GM19035 (cell line): ENCODE measurements around the gene TNF.
"Not testable (repeated sequence)": the region's sequence is repeated elsewhere in the genome, so short reads cannot be mapped to it uniquely, and the experiment has no call there.

Source experiments
- ATAC-seq: cut with Tn5 transposase; IDR thresholded peaks from one replicate; pipeline ENCODE4 v1.9.1; 2021; ENCODE audit not compliant: unreplicated experiment

Gene TNF

DNA sequence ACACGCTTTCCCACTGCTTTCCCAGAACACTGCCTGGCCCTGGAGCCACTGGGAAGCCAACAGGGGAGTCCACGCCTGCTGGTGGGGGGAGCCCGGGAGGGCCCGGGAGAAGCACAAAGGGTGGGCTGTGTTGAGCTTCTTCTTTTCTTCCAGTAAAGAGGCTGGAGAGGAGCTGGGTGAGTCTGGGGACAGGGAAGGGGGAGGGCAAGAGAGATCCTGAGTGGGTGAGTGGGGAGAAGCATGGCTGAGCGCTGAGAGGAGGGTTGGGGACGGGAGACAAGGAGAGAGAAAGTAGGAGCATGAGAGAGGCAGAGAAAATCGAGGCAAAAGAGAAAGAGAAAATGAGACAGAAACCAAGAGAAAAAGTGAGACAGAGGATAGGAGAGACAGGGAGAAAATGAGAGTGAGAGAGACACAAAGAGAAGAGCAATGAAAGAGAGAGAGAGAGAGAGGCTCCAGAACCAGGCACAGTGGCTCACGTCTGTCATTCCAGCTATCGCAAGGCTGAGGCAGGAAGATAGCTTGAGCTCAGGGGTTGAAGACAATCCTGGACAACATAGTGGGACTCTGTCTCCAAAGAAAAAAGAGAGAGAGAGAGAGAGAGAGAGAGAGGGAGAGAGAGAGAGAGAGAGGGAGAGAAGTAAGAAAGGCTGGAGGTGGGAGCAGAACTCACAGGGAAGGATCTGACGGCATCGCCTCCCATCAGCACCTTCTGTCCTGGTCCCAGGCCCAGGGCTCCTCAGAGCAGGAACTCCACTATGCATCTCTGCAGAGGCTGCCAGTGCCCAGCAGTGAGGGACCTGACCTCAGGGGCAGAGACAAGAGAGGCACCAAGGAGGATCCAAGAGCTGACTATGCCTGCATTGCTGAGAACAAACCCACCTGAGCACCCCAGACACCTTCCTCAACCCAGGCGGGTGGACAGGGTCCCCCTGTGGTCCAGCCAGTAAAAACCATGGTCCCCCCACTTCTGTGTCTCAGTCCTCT lies 12.7 kb downstream of the TNF start:
- no peak for ATAC-seq

DNA sequence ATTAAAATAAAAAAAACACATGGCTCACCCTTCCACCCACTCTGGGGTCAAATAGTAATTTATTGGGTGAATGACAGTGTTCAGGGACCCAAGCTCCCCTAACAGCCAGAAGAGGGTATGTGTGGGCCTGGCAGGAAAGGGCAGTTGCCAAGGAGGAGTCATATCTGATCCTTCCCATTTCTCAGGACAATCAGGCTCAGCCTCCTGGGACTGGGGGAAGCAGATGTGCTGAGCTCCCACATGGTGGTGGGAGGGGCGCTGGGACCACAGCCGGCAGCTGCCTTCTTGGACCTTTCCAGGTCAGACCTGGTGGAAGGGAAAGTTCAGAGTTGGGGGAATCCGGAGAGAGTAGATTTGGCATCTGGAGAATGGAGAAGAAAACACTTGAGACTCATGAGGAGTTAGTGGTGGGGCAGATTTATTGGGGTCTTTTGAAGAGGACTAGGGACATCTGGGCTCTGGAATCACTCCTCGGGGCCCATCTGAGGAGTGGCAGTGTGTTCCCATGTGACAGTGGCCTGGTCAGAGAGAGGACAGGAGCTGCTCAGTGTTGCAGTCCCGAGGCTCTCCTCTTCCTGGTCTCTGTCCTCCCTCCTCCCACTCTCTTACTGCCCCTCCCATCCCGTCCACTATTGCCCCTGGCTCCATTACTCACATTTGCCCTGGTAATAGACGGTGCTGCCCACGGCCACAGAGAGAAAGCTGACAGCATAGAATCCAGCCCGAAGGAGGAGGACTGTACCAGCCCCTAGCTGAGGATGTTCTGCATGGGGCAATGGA lies 13.7 kb downstream of the TNF start:
- no peak for ATAC-seq

DNA sequence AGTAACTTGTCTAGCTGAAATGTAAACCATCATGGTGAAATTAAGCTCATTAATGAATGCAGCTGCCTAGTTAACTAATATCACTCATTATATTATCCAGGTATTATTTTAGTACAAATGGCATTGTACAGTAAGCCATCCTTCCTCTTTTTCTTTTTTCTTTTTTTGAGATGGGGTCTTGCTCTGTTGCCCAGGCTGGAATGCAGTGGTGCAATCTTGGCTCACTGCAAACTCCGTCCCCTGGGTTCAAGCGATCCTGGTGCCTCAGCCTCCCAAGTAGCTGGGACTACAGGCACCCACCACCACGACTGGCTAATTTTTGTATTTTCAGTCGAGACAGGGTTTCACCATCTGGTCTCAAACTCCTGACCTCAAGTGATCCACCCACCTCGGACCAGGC lies 15.3 kb downstream of the TNF start:
- not testable (repeated sequence) for ATAC-seq

DNA sequence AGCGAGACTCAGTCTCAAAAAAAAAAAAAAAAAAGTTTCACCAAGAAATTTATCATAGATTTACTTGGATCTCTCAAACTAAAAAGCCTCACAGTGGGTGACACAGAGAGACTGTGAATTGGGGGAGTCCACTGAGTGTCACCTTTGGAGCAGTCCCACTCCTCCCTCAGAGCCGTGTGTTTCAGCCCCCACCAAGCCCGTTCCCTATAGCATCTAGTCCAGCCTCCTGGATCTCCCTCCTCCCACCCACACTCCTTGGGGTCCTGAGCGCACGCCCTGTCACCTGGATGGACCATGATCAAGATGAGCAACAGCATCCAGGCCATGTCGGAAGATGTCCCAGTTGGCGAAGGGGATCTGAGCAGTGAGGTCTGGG lies 17.0 kb downstream of the TNF start:
- no peak for ATAC-seq

DNA sequence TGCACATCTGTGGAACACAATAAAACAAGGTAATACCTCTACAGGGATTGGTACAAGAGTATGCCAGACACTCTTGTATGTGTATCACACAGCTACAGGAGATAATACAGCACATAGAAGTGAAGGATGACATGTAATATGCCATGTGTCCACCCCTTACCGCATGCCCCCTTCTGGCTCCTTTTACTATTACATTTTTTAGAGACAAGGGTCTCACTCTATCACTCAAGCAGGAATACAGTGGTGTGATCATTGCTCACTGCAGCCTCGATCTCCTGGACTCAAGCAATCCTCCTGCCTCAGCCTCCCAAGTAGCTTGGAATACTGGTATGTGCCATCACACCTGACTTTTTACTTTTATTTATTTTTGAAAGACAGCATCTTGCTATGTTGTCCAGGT lies 21.6 kb downstream of the TNF start:
- no peak for ATAC-seq

DNA sequence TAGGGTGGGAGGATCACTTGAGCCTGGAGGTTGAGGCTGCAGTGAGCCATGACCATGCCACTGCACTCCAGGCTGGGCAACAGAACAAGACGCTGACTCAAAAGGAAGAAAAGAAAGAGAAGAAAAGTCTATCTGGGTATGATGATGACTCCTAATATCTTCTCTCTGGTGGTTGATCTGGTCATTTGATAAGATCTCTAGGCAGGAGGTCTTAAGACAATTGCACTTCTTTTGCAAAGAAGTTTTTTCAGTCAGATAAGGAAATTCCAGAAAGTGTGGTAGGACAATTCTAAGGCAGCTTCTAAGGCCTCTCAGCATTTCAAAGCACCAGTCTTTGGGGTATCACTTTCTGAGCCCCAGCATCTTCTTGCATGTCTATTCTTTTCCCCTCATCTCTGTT lies 32.0 kb downstream of the TNF start:
- ATAC-seq = no peak

DNA sequence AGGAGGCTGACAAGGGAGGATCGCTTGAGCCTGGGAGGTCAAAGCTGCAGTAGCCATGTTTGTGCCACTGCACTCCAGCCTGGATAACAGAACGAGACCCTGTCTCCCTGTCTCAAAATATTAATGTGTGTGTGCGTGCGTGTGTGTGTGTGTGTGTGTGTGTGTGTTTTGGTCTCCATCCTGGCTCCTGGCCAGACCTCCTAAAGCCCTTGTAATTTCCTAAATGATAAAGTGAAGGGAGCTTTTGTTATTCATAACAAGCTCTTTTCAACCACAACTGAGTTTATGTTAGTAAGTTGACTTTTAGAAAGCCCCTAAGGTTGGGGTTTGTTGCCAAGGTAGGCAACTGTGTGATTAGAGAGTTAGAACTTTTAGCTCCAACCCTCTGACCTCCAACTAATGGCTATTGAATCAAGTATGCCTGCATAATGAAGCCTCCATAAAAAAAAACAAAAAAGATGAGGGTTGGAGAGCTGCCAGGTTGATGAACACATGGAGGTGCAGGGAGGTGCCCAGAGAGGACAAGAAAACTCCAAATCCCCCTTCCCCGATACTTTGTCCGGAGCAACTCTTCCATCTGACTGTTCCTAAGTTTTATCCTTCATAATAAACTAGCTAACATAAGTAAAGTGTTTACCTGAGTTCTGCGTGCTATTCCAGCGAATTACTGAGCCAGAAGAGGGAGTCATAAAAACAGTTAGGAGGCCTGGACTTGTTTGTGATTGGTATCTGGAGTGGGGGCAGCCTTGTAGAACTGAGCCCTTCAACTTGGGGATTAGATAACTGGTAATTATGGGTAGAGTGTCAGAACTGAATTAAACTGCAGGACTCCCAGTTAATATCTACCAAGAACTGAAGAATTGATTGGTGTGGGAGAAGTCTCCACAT lies 34.4 kb downstream of the TNF start:
- no peak for ATAC-seq

DNA sequence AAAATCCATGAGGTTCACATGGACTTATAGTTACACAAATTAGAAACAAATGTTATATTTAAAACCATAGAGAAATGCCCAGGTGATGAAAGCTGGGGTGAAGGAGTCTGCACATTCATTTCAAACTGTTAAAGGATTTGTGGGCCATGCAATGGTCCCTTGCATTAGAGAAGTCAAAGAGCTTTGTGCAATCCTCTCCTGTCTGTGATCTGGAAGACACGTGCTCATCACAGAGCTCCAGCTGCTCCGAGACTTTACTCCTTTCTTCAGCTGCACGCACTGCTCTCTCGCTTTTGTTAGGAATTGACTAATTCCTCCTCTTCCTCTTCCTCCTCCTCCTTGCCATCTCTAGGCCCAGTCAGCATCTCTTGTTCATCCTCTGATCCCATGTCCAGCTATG lies 35.6 kb downstream of the TNF start:
- no peak for ATAC-seq

DNA sequence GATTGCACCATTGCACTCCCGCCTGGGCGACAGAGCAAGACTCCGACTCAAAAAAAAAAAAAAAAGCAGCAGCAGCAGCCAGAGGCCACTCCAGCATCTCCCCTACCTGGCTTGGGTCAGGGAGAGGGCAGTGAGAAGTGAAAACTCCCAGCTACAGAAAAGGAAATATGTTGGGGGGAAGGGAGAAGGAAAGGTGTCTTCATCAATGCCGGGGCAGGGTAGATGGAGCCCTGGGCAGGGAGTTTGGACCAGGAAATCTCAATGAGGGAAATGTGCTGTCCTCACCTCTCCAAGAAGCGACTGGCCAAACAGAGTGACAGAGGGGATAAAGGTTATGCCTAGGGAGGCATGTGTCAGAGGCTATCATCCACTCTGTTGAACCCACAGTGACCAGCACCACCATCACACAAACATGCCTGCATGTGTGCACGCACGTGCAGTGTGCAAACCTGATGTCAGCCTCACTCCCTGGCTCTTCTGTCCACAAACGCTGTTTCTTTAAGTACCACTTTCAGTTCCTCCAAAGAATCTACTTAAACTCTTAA lies 38.8 kb downstream of the TNF start:
- ATAC-seq = no peak

DNA sequence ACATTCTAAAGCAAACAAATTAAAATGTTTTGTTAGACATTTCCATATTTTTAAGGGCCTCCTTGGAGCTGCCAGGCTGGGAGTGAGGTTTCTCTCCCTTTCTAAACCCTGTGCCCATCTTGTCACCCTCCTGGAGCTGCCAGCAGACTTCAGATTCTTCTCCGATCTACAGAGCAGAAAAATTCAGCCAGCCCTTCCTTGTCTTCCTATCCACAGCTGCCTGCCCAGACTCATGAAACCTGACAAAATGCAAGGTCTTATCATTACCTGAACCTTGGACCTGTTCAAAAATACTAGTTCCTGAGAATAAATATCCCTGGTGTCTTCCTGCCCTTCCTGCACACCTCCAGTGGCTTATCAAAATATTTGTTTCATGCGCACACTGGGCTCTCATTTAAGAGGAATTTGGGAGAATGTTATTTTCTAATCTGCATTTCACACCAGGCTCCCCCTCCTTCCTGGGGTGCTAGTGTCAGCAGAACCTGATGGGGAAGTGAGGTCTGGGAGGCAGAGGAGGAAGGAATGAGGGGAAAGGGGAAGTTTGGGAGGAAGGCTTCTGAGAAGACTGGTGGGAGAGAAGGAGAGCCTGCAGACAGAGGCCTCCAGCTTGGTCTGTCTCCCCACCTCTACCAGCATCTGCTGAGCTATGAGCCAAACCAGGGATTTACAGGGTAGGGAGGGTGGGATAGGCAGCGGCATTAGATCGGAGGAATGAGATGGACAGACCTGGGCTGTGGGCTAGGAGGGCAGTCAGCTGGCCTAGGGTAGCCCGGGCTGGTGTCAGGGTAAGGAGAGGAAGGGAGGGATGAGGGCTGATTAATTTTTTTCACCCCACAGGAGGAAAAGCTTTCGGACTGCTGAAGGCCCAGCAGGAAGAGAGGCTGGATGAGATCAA lies 39.6 kb downstream of the TNF start, which contains the start of gene AIF1:
AIF1 (plus strand) TSS at position 551 of the 895 bp plus-strand sequence; CDS start at position 647, 96 bp downstream.
- no peak for ATAC-seq

DNA sequence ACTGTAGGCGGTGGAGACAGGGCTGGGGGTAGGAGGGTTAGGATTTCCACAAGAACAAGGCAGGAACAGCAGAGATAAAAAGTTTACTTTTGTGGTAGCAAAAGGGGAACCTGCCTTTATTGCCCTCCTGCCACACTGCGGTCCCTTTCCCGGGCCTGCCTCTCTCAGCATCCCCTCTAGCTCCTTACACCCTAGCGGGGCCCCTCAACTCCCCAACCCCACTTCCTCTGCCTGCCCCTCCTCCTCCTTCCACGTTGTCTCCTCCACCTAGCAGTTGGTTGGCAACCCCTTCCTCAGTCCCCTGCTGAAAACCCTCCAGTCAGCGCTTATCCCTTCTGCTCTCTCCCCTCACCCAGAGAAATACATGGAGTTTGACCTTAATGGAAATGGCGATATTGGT lies 40.4 kb downstream of the TNF start:
- ATAC-seq = no peak

DNA sequence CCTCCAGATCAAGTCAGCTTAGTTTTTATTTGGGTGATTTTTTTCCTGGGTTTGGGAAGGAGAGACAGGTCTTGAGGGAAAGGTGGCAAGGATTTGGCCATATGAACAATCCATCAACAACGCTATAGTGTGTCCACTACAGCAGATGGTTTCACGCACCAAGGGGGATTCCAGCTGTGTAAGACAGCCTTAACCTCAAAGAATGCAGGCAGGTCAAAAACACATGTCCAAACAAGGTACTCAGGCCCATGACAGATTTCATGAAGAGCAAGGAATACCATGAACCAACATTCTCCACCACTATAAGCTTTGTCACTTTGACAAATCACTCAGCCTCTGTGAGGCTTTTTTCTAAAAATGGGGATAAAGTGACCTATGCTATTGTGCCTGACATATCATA lies 41.6 kb downstream of the TNF start:
- ATAC-seq = no peak

DNA sequence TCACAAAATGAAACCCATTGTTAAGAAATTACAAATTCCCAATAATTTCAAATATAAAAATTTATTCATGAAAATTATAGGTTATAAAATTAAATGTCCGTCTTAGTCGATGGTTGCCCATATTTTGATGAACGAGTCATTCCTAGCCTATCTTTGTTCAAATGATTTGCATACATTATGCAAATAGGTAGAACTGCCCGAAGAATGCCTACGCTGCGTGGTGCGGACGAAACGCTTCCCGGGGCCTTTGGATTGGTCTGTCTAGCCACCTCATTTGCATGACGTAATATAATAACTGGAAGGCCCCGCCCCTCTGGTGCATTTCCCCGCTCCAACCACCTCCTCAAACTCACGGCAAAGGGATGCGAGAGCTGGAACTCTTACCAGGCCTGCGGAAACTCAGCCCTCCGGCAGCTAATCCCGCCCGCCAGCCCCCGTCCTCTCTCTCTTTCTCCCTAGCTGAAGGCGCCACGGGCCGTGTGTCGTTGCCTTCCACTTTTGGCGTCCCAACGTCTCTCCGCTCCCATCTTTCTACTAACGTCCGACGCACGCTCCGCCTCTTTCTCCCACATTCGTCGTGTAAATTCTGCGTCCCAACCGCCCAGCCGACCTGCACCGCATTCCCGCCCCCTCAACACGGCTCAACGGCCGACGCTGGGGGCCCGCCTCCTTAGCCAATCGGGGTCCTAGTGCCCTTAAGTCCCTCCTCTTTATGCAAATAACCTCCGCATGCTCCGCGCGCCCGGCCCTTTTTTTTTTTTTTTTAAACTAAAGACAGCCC lies 44.6 kb downstream of the TNF start:
- ATAC-seq = peak; percentile 80

DNA sequence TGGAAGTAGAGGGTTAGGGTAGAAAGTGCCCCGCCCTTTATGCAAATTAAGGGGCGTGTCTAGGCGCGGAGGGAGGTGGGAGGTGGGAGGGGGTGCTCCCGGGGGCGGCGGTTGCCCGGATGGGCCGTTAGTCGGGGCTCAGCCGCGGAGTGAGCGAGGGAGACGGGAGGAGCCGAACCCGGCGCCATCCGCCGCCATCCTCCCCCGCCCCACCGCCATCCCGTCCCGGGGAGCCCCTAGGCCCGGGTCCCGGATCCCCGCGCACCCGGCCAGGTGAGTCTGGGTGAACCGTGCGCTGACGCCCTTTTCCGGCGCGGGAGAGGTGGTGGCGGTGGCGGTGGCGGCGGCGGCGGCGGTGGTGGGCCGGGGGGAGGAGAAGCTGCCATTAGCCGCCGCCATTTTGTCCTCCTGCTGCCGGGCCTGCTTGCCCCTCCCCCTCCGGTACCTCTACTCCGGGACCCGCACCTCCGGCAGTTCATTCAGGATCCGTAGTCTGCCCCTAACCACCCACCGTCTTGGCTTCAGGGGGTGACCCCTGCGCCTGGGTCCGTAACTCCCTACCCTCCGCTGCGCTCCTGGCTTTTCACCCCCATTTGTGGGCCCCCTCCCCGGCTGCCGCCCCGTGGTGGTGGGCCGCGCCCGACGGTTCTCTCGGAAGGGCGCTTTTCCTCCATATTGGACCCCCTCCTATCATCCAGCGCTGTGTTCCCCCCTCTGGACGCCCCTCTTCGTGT lies 45.4 kb downstream of the TNF start, which contains the start of gene PRRC2A:
PRRC2A (plus strand) TSS at position 130 of the 734 bp plus-strand sequence. CDS start 2,075 bp downstream, outside the sequence.
- ATAC-seq = peak; percentile 41

DNA sequence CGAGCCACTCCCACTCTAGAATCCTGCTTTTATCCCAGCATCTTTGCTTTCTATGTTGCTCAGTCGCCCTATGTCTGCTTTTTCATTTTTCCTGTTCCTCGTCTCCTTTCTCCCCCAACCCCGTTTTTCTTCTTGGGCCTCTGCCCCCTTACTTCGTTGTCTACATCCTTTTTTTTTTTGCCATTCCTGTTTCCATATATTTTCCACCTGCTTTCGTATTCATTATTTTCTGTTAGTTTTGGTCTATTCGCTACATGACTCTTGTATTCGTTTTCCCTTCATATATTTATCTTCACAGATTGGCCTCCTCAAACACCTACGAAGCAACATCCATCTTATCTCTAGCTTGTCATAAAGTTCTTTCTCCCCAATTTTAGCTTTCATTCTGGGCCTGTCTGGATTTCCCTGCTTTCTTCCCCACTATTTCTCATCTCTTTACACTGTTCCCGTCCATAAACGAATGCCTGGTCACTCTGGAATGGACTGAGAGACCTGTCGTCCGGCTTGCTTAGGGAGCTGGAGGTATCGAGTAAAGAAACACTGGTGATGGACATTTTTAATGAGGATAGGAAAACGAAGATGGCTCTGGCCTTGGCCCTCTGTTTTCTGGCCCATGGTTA lies 46.1 kb downstream of the TNF start:
- ATAC-seq = no peak

DNA sequence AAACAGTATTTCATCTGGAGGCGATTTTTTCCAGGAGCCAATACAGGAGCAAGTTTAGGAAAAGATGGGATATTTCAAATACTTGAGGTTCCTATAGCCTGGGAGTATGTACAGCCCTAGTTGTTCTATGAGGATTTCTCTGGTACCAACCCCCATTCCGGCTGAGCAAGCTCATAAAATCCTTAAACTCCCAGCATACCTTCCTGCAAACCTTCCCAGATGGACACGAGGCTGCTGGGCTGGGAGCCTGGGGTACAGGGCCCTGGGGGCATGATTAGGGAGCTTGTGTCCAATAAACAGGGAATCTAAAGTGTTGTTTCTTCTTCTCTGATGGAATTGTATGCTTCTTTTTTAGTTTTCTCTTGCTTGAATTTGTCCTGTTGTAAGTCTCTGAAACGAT lies 46.6 kb downstream of the TNF start:
- ATAC-seq = no peak

DNA sequence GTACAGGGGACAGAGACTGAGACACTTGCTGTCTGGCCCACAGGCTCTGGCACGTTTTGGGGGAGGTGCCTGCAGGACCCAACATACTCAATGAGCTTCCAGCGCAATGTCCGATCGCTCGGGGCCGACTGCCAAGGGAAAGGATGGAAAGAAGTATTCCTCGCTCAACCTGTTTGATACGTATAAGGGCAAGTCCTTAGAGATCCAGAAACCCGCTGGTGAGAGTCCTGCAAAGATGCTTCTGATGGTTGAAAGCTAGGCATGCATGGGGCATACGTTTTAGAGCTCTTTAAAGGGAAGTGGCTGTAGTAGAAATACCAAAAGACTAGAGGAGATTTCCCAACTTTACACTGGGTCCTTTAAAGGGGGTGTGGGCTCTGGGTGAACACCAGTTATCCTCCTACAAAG lies 47.3 kb downstream of the TNF start:
- ATAC-seq = no peak

DNA sequence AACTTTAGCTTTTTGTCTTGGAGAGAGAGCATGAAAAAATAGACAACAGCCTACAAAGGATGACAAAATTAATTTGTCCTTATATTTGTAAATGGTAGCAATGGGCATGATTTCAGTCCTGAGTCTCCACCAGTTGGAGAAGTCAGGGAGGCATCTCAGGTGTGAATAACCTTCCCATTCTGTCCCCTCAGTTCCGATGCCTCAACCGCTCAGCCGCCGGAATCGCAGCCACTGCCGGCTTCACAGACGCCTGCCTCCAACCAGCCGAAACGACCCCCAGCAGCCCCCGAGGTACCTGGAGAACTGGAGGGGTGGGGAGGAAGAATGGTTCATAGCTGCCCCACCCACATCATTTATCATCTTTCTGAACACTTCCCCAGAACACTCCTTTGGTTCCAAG lies 48.7 kb downstream of the TNF start:
- ATAC-seq = no peak
